GM19468 (cell line): ENCODE results near the gene OTOG.
"Not testable (repeated sequence)": the region's sequence is repeated elsewhere in the genome, so short reads cannot be mapped to it uniquely, and the experiment has no call there.

ENCODE experiments used
- ATAC-seq: cut with Tn5 transposase; IDR thresholded peaks from one replicate; pipeline ENCODE4 v1.9.1; 2021; ENCODE audit warnings: mild to moderate bottlenecking, moderate library complexity, moderate number of reproducible peaks; ENCODE audit not compliant: unreplicated experiment; ENCODE audit errors: extremely low read depth

Gene OTOG

GRCh38 chr11:17612221-17613188, 65.4 kb downstream of the OTOG start:
- ATAC-seq = no peak

DNA sequence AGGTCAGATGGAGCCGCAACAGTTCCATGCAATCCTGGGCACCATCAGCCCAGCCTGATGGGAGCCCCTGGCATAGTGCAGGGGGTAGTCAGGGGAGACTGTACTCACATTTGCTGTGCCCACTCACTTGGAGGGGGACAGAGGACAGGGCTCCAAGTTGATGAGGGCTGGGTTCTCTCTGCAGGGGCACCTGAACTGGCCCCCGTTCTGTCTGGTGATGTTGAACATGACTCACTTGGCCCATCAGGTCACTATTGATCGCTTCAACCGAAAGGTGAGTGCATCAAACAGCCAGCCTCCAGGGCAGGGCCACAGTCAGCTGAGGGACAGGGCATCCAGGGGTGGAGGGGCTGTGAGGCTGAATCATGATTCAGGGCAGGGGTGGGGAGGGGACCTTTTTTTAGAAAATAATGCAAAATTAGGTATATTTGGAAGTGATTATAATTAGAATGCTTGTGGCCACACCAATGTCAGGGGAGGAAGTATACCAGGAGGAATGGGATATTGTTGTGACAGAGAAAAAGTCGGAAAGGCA, 66.4 kb downstream of the OTOG start:
- no peak for ATAC-seq

- no peak for ATAC-seq
Measured at GRCh38 chr11:17613983-17614382, 66.9 kb downstream of the OTOG start.

- ATAC-seq = not testable (repeated sequence)
Measured at GRCh38 chr11:17622711-17623110, 75.7 kb downstream of the OTOG start.

GRCh38 chr11:17629113-17629512, 82.1 kb downstream of the OTOG start:
- ATAC-seq = no peak

GRCh38 chr11:17630936-17631335, 83.9 kb downstream of the OTOG start:
- ATAC-seq = no peak

- ATAC-seq = no peak
Measured at GRCh38 chr11:17631702-17632365, 84.8 kb downstream of the OTOG start.

- no peak for ATAC-seq
Measured at GRCh38 chr11:17633279-17633986, 86.4 kb downstream of the OTOG start.

DNA sequence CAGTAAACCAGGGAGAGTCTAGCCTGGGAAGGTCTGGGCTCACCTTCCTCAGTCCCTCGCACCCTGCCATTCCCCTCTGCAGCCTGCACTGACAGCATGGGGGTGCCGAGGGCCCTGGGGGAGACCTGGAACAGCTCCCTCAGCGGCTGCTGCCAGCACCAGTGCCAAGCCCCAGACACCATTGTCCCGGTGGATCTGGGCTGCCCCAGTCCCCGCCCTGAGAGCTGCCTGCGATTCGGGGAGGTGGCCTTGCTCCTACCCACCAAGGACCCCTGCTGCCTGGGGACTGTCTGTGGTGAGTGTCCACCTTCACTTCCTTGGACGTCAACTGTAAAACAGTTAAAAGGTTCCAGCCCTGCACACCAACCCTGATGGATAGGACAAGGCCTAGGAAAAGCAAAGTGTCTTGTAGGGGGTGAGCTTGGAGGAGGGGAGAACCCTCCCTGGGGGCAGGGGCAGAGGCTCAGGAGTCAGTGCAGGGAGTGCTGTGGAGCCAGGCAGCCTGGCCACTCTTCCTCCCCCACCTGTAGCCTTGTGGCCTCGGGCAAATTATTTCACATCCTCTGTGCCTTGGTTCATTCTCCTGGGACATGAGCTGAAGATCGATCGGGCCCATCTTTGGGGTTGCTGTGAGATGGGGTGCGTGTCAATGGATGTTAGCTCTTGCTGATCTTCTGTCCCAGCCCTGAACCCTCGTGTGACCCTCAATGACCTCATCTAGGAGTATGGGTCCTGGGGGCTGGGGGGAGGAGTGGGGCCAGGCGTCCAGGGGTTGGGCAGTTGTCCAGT, 87.1 kb downstream of the OTOG start:
- no peak for ATAC-seq

DNA sequence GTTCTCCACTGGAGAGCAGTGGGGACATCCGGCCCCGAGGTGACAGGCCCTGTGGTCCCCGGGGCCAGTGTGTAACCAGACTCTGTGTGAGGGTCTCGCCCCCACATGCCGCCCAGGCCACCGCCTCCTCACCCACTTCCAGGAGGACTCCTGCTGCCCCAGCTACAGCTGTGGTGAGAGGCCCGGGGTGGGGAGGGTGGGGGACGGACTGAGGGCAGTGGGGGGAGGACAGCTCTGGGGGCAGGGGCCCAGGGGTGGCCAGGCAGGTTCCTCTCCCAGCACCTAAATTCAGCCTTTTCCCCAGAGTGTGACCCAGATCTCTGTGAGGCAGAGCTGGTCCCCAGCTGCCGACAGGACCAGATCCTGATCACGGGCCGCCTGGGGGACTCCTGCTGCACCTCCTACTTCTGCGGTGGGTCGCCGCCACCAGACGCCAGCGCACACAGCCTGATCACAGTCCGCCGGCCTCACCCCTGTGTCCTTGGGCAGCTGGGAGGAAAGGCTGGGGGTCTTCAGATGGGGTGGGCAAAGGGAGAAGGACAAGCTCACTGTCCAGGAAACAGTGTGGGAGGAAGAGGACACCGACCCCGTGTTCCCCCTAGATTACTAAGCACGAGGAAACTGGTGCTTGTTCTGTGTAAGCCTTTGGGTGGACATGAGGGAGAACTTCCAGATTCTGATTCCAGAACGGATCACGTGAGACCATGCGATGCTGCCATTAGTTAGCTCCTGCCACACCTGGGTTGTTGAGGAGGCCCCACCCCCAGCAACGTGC, 87.9 kb downstream of the OTOG start:
- no peak for ATAC-seq

DNA sequence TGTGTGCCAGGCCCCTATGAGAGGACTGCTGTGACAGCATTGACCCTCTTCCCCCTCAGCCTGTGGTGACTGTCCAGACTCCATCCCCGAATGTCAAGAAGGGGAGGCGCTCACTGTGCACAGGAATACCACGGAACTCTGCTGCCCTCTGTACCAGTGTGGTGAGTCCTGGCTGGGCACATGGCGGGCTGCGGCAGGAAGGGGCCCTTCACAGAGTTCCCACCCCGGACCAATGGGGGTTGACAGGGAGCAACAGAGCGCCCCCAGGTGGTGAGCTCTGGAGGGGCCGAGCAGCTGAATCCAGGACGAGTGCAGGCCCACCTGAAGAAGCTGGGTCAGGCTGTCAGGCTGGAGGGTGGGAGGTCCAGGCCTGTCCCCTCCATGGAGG, 88.5 kb downstream of the OTOG start:
- ATAC-seq = no peak

GRCh38 chr11:17636721-17637120, 89.7 kb downstream of the OTOG start:
- no peak for ATAC-seq

GRCh38 chr11:17637901-17638300, 90.8 kb downstream of the OTOG start:
- no peak for ATAC-seq

GRCh38 chr11:17638311-17638710, 91.3 kb downstream of the OTOG start:
- ATAC-seq = no peak

- ATAC-seq = no peak
Measured at GRCh38 chr11:17639091-17639490, 92.0 kb downstream of the OTOG start.

DNA sequence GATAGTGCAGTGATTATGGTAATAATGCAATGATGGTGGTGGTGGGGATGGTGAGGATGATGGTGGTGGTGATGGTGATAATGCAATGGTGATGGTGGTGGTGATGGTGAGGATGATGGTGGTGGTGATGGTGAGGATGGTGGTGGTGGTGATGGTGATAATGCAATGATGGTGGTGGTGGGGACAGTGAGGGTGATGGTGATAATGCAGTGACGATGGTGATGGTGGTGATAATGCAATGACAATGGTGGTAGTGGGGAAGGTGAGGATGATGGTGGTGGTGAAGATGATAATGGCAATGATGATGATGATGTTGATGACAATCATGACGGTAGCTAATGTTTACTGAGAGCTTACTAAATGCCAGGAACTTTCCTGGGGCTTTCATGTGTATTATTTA, 92.7 kb downstream of the OTOG start:
- no peak for ATAC-seq

DNA sequence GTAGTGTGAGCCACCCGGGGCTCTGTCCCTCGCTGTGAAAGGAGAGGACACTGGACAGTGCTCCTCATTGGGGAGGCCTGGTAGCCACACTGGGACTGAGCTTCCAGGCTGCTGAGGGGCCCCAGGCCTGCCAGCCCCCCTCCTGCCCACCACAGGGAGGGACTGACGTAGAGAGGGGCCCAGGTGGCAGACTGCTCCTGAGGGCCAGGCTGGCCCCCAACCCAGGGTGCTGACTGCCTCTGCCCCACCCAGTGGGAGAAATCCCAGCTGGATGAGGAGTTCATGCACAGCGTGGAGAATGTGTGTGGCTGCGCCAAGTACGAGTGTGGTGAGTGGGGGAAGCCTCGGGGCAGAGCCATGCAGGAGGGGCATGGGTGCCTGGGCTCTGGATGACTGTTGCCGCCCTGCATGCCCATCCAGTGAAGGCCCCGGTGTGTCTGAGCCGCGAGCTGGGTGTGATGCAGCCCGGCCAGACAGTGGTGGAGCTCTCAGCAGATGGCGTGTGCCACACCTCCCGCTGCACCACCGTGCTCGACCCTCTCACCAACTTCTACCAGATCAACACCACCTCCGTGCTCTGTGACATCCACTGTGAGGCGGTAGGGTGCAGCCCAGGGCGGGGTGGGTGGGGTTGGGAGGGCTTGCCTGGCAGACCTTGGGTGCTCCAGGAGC, 93.6 kb downstream of the OTOG start:
- no peak for ATAC-seq

GRCh38 chr11:17641792-17642350, 94.8 kb downstream of the OTOG start:
- ATAC-seq = no peak
